H1 (cell line): ENCODE data around the gene ALDOA. TPM values are rescaled to one million over a fixed set of nuclear protein-coding genes. Genes with fewer than 3 reads are reported as not detected.

Experiments
- CTCF ChIA-PET: fragments of 300-600 bp; sonication (Branson Sonifier 250); formaldehyde crosslinking; loops from one replicate; lab custom pipeline; 2021; ENCODE audit not compliant: partially characterized antibody; lab: Charles Lee
- POLR2A ChIA-PET: fragments of 300-600 bp; sonication (Branson Sonifier 250); formaldehyde crosslinking; loops from one replicate; lab custom pipeline; 2021; ENCODE audit warnings: inconsistent platforms; ENCODE audit not compliant: partially characterized antibody; lab: Charles Lee
- DNase-seq, 2 experiments: peaks; one replicate each; pipeline versions ENCODE4 v3.0.0 to v3.0.0-alpha.2; 2010 to 2022; ENCODE audit warnings: low spot score in 2 of 2, low read depth in 1 of 2, mixed read lengths in 1 of 2
- FAIRE-seq: peaks from 2 replicates; lab custom pipeline; 2011; peaks lifted over from hg19 to GRCh38; lab: Jason Lieb, UNC
- H2AFZ ChIP-seq: 2 replicates; pipeline ENCODE4 v1.8.1; 2012; ENCODE audit warnings: low read length, inconsistent platforms
- H2AK5ac ChIP-seq: 2 replicates; pipeline ENCODE4 v1.6.1; 2013; ENCODE audit warnings: low read depth, low read length
- H2BK120ac ChIP-seq: replicated peaks from 2 replicates; pipeline ENCODE3; 2013; ENCODE audit warnings: low read depth, low read length, inconsistent platforms
- H2BK12ac ChIP-seq: 2 replicates; pipeline ENCODE4 v1.6.1; 2013; ENCODE audit warnings: low read depth, low read length
- H2BK15ac ChIP-seq: 2 replicates; pipeline ENCODE4 v1.6.1; 2013; ENCODE audit warnings: low read length
- H2BK20ac ChIP-seq: 2 replicates; pipeline ENCODE4 v1.6.1; 2013; ENCODE audit warnings: low read length
- H2BK5ac ChIP-seq: 2 replicates; pipeline ENCODE4 v1.6.1; 2013; ENCODE audit warnings: low read depth, low read length
- H3K14ac ChIP-seq: 2 replicates; pipeline ENCODE4 v1.6.1; 2013; ENCODE audit warnings: inconsistent platforms; ENCODE audit not compliant: insufficient read length
- H3K18ac ChIP-seq: 2 replicates; pipeline ENCODE4 v1.6.1; 2013; ENCODE audit warnings: low read length; ENCODE audit errors: extremely low read depth
- H3K23ac ChIP-seq: 2 replicates; pipeline ENCODE4 v1.6.1; 2013; ENCODE audit warnings: inconsistent platforms; ENCODE audit not compliant: insufficient read length
- H3K23me2 ChIP-seq: 2 replicates; pipeline ENCODE4 v1.6.1; 2013; ENCODE audit warnings: low read depth, low read length
- H3K27ac ChIP-seq: 2 replicates; pipeline ENCODE4 v1.6.1; 2011; ENCODE audit warnings: low read depth, low read length, inconsistent platforms
- H3K27me3 ChIP-seq, 4 experiments: replicated peaks in 1 of 4; 1 replicate in 1 of 4; 2 replicates in 3 of 4; pipeline versions ENCODE4 v1.6.1 to v1.8.1; 2011 to 2013; ENCODE audit warnings: low read length in 3 of 4, mild to moderate bottlenecking in 3 of 4, inconsistent platforms in 2 of 4, mixed read lengths in 2 of 4, moderate library complexity in 1 of 4; ENCODE audit not compliant: control insufficient read depth in 3 of 4, insufficient read depth in 3 of 4; ENCODE audit errors: extremely low read depth in 1 of 4
- H3K36me3 ChIP-seq, 4 experiments: 2 replicates each; pipeline versions ENCODE4 v1.6.1 to v1.8.1; 2011 to 2013; ENCODE audit warnings: mild to moderate bottlenecking in 4 of 4, low read length in 3 of 4, moderate library complexity in 2 of 4, control low read depth in 1 of 4, inconsistent platforms in 1 of 4; ENCODE audit not compliant: insufficient read depth in 4 of 4, control insufficient read depth in 2 of 4
- H3K4ac ChIP-seq: replicated peaks from 2 replicates; pipeline ENCODE3; 2013; ENCODE audit warnings: low read length, low read depth, mixed read lengths, inconsistent platforms; ENCODE audit not compliant: insufficient read length
- H3K4me1 ChIP-seq, 4 experiments: replicated peaks in 1 of 4; 1 replicate in 1 of 4; 2 replicates in 3 of 4; pipeline versions ENCODE4 v1.6.1 to v1.8.1; 2011 to 2013; ENCODE audit warnings: low read length in 3 of 4, inconsistent platforms in 2 of 4, mixed read lengths in 1 of 4; ENCODE audit not compliant: insufficient read depth in 4 of 4, control insufficient read depth in 3 of 4
- H3K4me2 ChIP-seq, 2 experiments: 2 replicates each; pipeline versions ENCODE4 v1.6.1 to v1.8.1; 2011 to 2013; ENCODE audit warnings: low read depth in 2 of 2, low read length in 2 of 2, control low read depth in 1 of 2, inconsistent platforms in 1 of 2, mild to moderate bottlenecking in 1 of 2; ENCODE audit not compliant: insufficient read depth in 1 of 2
- H3K4me3 ChIP-seq, 4 experiments: fragments of 200-600, 300-600 bp in 1 of 4; sonication (generic), shearing (Covaris generic), sonication (Bioruptor Twin) in 1 of 4; 2 replicates each; pipeline versions ENCODE4 v1.5.1 to v1.8.1; 2011 to 2016; ENCODE audit warnings: low read length in 4 of 4, low read depth in 3 of 4, control low read depth in 2 of 4, inconsistent platforms in 2 of 4, mild to moderate bottlenecking in 2 of 4, mixed read lengths in 1 of 4, moderate library complexity in 1 of 4; ENCODE audit not compliant: insufficient read depth in 2 of 4; ENCODE audit errors: extremely low read depth in 1 of 4
- H3K56ac ChIP-seq: replicated peaks from 2 replicates; pipeline ENCODE3; 2013; ENCODE audit warnings: low read depth, mild to moderate bottlenecking, mixed read lengths, low read length, inconsistent platforms; ENCODE audit not compliant: insufficient read length
- H3K79me1 ChIP-seq: 2 replicates; pipeline ENCODE4 v1.6.1; 2013; ENCODE audit warnings: low read depth, low read length, control low read depth
- H3K79me2 ChIP-seq, 2 experiments: 2 replicates each; pipeline versions ENCODE4 v1.6.1 to v1.8.1; 2012 to 2013; ENCODE audit warnings: low read length in 2 of 2, mild to moderate bottlenecking in 2 of 2, inconsistent platforms in 1 of 2; ENCODE audit not compliant: insufficient read depth in 2 of 2, control insufficient read depth in 1 of 2
- H3K9ac ChIP-seq, 4 experiments: replicated peaks in 1 of 4; 1 replicate in 1 of 4; 2 replicates in 3 of 4; pipeline versions ENCODE4 v1.6.1 to v1.8.1; 2011 to 2013; ENCODE audit warnings: low read depth in 3 of 4, low read length in 3 of 4, control low read depth in 2 of 4, mild to moderate bottlenecking in 2 of 4, moderate library complexity in 2 of 4, inconsistent platforms in 1 of 4; ENCODE audit errors: extremely low read depth in 1 of 4
- H3K9me3 ChIP-seq, 2 experiments: 2 replicates each; pipeline versions ENCODE4 v1.6.1 to v1.8.1; 2012 to 2013; ENCODE audit warnings: mild to moderate bottlenecking in 2 of 2, moderate library complexity in 2 of 2, control low read depth in 1 of 2, inconsistent platforms in 1 of 2, low read depth in 1 of 2, low read length in 1 of 2, mixed read lengths in 1 of 2; ENCODE audit not compliant: insufficient read depth in 2 of 2
- H4K20me1 ChIP-seq, 2 experiments: replicated peaks in 1 of 2; 2 replicates each; pipeline versions ENCODE3 to v1.8.1; 2011 to 2013; ENCODE audit warnings: inconsistent platforms in 2 of 2, low read length in 2 of 2, mild to moderate bottlenecking in 1 of 2; ENCODE audit not compliant: insufficient read depth in 2 of 2, control insufficient read depth in 1 of 2
- H4K5ac ChIP-seq: 2 replicates; pipeline ENCODE4 v1.6.1; 2013; ENCODE audit warnings: low read length, low read depth, mixed read lengths, inconsistent platforms; ENCODE audit not compliant: insufficient read length
- H4K8ac ChIP-seq: 2 replicates; pipeline ENCODE4 v1.8.0; 2013; ENCODE audit warnings: mild to moderate bottlenecking, moderate library complexity, low read length, inconsistent platforms; ENCODE audit not compliant: insufficient read depth; ENCODE audit errors: extremely low read depth
- H4K91ac ChIP-seq: replicated peaks from 2 replicates; pipeline ENCODE3; 2013; ENCODE audit warnings: low read length, mixed read lengths, inconsistent platforms; ENCODE audit not compliant: insufficient read length
- CHD1 ChIP-seq: IDR thresholded peaks from 2 replicates; pipeline ENCODE4 v1.6.1; 2012; ENCODE audit warnings: low read depth, low read length, improper control_type of control experiment
- EGR1 ChIP-seq: IDR thresholded peaks from 2 replicates; pipeline ENCODE4 v1.6.1; 2011; ENCODE audit warnings: low read depth, low read length, borderline replicate concordance
- KDM1A ChIP-seq: fragments of 200-600, 300-600 bp; sonication (generic); IDR thresholded peaks from 2 replicates; pipeline ENCODE4 v1.7.1; 2016; ENCODE audit warnings: mild to moderate bottlenecking, low read length, borderline replicate concordance
- KDM5A ChIP-seq: fragments of 200-600 bp; IDR thresholded peaks from 2 replicates; pipeline ENCODE4 v1.7.1; 2012; ENCODE audit warnings: mild to moderate bottlenecking, low read length, inconsistent platforms, mixed read lengths
- MAFK ChIP-seq: IDR thresholded peaks from 2 replicates; pipeline ENCODE4 v1.6.1; 2012; ENCODE audit warnings: low read depth, mild to moderate bottlenecking, improper control_type of control experiment, low read length
- RFX5 ChIP-seq: IDR thresholded peaks from 2 replicates; pipeline ENCODE4 v1.6.1; 2011; ENCODE audit warnings: low read depth, low read length, improper control_type of control experiment, borderline replicate concordance
- SIX5 ChIP-seq: IDR thresholded peaks from 2 replicates; pipeline ENCODE4 v1.6.1; 2011; ENCODE audit warnings: mild to moderate bottlenecking, low read depth, low read length
- SP1 ChIP-seq: IDR thresholded peaks from 2 replicates; pipeline ENCODE4 v1.6.1; 2011; ENCODE audit warnings: low read depth, low read length
- whole genome bisulfite sequencing, 2 experiments: shearing (Covaris generic) in 1 of 2; methylation state at CpG; one replicate each; pipeline versions ENCODE4 v1.1.6 to v1.1.7; 2013 to 2015; ENCODE audit warnings: low lambda C conversion rate in 2 of 2, mixed read lengths in 2 of 2, inconsistent platforms in 1 of 2, low coverage in 1 of 2, missing lambda C conversion rate in 1 of 2; ENCODE audit not compliant: insufficient replicate concordance in 2 of 2, insufficient coverage in 1 of 2, insufficient read length in 1 of 2; ENCODE audit errors: extremely low coverage in 1 of 2, missing lambda C conversion rate in 1 of 2; 5-methylcytosine and 5-hydroxymethylcytosine counted together
- polyA plus RNA-seq, 7 experiments: library from polyadenylated mRNA; depleted of rRNA in 3 of 7; stranded (reverse) in 5 of 7; unstranded in 2 of 7; fragments of >200 nt in 5 of 7; fragments of 200-250 nt in 2 of 7; gene quantifications; 1 replicate in 5 of 7; 2 replicates in 1 of 7; 4 replicates in 1 of 7; pipeline versions ENCODE4 v1.2.1 to v1.2.3, GENCODE V29; 2011 to 2013; ENCODE audit warnings: missing spikeins in 2 of 7, mixed read lengths in 2 of 7
- total RNA-seq: library from RNA; stranded (reverse); fragmentation: NEBNext Ultra II Directional; extraction: Animal tissue kit (Norgen Biotek cat#: 25700); gene quantifications from 2 replicates; pipeline ENCODE4 v1.2.1, GENCODE V29; 2021

Gene ALDOA
- total and polyA plus RNA-seq, 2 of the 8 experiments (the other 6 are each of a cell fraction or from before 2014, with no cell fraction given) = 1,072 to 1,083 TPM

DNA sequence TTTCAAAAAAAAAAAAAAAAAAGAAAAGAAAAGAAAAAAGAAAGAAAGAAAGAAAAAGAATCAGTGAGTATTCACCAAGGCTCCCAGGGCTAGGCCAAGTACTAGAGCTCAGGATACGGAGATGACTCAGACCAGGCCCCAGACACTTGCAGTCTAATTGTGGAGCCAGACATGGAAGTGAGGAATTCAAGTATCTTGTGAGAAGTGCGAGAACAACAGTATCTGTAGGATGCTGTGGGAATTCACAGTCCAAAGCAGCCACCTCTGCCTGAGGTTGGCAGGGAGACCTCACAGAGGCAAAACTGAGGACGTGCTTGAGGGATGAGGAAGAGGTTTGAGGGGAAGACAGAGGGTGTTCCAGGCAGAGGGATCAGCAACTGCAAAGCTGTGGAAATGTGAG is 14.0 kb upstream of the ALDOA start:
- Histone ChIP-seq H3K27ac (no peak overlapping the region), H2BK15ac (no peak overlapping the region), H3K79me2 (no peaks in the 10 kb centered on the region), H3K14ac (no peak overlapping the region), H4K8ac (no peak overlapping the region; the same call in 1 of the 2 replicates), H3K4me3 (no peak overlapping the region), H3K9ac (no peak overlapping the region), H3K9me3 (no peaks in the 10 kb centered on the region), H4K5ac (no peak overlapping the region), H4K91ac (no peak overlapping the region), H4K20me1 (no peaks in the 10 kb centered on the region), H3K4me1 (peaks cover 0 to 4% (median 2%) of the 10 kb centered on the region in 4 experiments; a peak in 3 of 7 replicates), H2BK120ac (no peak overlapping the region), H3K36me3 (no peaks in the 10 kb centered on the region), H3K27me3 (peaks cover 0 to 5% (median 2%) of the 10 kb centered on the region in 4 experiments; a peak in 2 of 7 replicates), H2BK12ac (peak overlapping the region; percentile 62; the same call in 1 of the 2 replicates), H3K23me2 (peaks cover 6% of the 10 kb centered on the region), H3K79me1 (no peaks in the 10 kb centered on the region), H3K4ac (no peak overlapping the region), H3K56ac (no peak overlapping the region), H3K23ac (no peak overlapping the region), H2BK5ac (no peak overlapping the region), H3K18ac (no peak overlapping the region), H3K4me2 (no peak overlapping the region), H2AK5ac (0 out of 2 replicates have a peak overlapping the region, but pooled peaks have one; percentile 95), H2BK20ac (no peak overlapping the region), H2AFZ (no peak overlapping the region)
- CTCF ChIA-PET = interaction anchor here (0.8 to 6.1 kb wide), 5 partner anchors 10 to 42 kb away, joined by 3 to 23 read pairs (median 3); partner anchors contain the start of gene TLCD3B
- DNase-seq (no peak), FAIRE-seq (no peak)
- 77% methylated on average over 3 of the region's 3 CpGs; no CpG with 5 or more reads in 1 of the 2 experiments for WGBS, 2 experiments
- POLR2A ChIA-PET = interaction anchor here (7.6 kb wide), 1 partner anchor 15 kb away, joined by 88 read pairs; the partner anchor contains the start of gene ALDOA
- TF ChIP-seq SP1 = no peak
- no peak for TF ChIP-seq RFX5
- no peak for TF ChIP-seq MAFK
- TF ChIP-seq KDM5A = no peak
- TF ChIP-seq KDM1A = no peak
- TF ChIP-seq CHD1 = no peak
- no peak for TF ChIP-seq SIX5
- no peak for TF ChIP-seq EGR1
